Fibroblast of lung (primary cell): ENCODE measurements around the gene OR7A10. TPM values are rescaled to one million over a fixed set of nuclear protein-coding genes. Genes with fewer than 3 reads are reported as not detected.

Source experiments
- DNase-seq, 2 donors: peaks; one replicate each; pipeline versions ENCODE4 v3.0.0 to v3.0.0-alpha.2; 2010; ENCODE audit warnings: low read depth in 2 of 2
- H2AFZ ChIP-seq: 2 replicates; pipeline ENCODE4 v1.5.1; 2012; ENCODE audit warnings: low read length, control low read depth, inconsistent platforms
- H3K27ac ChIP-seq: 2 replicates; pipeline ENCODE4 v1.5.1; 2011; ENCODE audit warnings: low read length, control low read depth; ENCODE audit not compliant: insufficient read depth
- H3K27me3 ChIP-seq: 2 replicates; pipeline ENCODE4 v1.5.1; 2011; ENCODE audit warnings: mild to moderate bottlenecking, low read length; ENCODE audit not compliant: control insufficient read depth, insufficient read depth
- H3K36me3 ChIP-seq: 2 replicates; pipeline ENCODE4 v1.5.1; 2011; ENCODE audit warnings: low read length; ENCODE audit not compliant: control insufficient read depth, insufficient read depth
- H3K4me1 ChIP-seq: 2 replicates; pipeline ENCODE4 v1.5.1; 2011; ENCODE audit warnings: low read length; ENCODE audit not compliant: control insufficient read depth, insufficient read depth; ENCODE audit errors: extremely low read depth
- H3K4me2 ChIP-seq: 2 replicates; pipeline ENCODE4 v1.5.1; 2011; ENCODE audit warnings: low read length, control low read depth; ENCODE audit not compliant: insufficient read depth; ENCODE audit errors: extremely low read depth
- H3K4me3 ChIP-seq, 4 experiments: fragments of 200-600 bp in 1 of 4; sonication (generic) in 1 of 4; replicated peaks in 1 of 4; 2 replicates each; pipeline ENCODE4 v1.5.1; 2011 to 2016; ENCODE audit warnings: low read length in 4 of 4, low read depth in 3 of 4, mild to moderate bottlenecking in 3 of 4, control low read depth in 2 of 4, inconsistent platforms in 1 of 4, mixed read lengths in 1 of 4; ENCODE audit not compliant: insufficient read depth in 1 of 4; ENCODE audit errors: control extremely low read depth in 1 of 4
- H3K79me2 ChIP-seq: 2 replicates; pipeline ENCODE4 v1.5.1; 2012; ENCODE audit warnings: mild to moderate bottlenecking, low read length, inconsistent platforms; ENCODE audit not compliant: control insufficient read depth, insufficient read depth
- H3K9ac ChIP-seq: 2 replicates; pipeline ENCODE4 v1.5.1; 2011; ENCODE audit warnings: mild to moderate bottlenecking, low read length, control low read depth; ENCODE audit not compliant: insufficient read depth
- H3K9me3 ChIP-seq: 2 replicates; pipeline ENCODE4 v1.5.1; 2012; ENCODE audit warnings: low read depth, low read length; ENCODE audit not compliant: control insufficient read depth, insufficient read depth
- H4K20me1 ChIP-seq: 2 replicates; pipeline ENCODE4 v1.5.1; 2011; ENCODE audit warnings: low read length; ENCODE audit not compliant: control insufficient read depth, insufficient read depth; ENCODE audit errors: extremely low read depth
- EZH2 ChIP-seq: IDR thresholded peaks from 2 replicates; pipeline ENCODE4 v1.5.1; 2012; ENCODE audit warnings: low read length, control low read depth, mild to moderate bottlenecking; ENCODE audit errors: missing control alignments
- polyA plus RNA-seq, 2 donors: library from polyadenylated mRNA; depleted of rRNA in 1 of 2; stranded (reverse) in 1 of 2; unstranded in 1 of 2; fragments of >200 nt; gene quantifications; 2 replicates each; pipeline ENCODE4 v1.2.1, GENCODE V29; 2011 to 2012; ENCODE audit warnings: missing spikeins in 1 of 2
- total RNA-seq: library from RNA; depleted of rRNA; stranded (reverse); fragments of >200 nt; gene quantifications from 2 replicates; pipeline ENCODE4 v1.2.1, GENCODE V29; 2014
- TF ChIP-seq, protein P1 (sequence below), 2 donors: IDR thresholded peaks in 1 of 2; conservative IDR thresholded peaks in 1 of 2; 1 replicate in 1 of 2; 2 replicates in 1 of 2; pipeline ENCODE4 v1.5.1; 2011 to 2012; ENCODE audit warnings: low read length in 2 of 2, control low read depth in 1 of 2, inconsistent platforms in 1 of 2, low read depth in 1 of 2, mild to moderate bottlenecking in 1 of 2

OR7A10 gene
- total and polyA plus RNA-seq, 2 donors (not counting 1 experiment from before 2014, with no cell fraction given) = not detected

DNA sequence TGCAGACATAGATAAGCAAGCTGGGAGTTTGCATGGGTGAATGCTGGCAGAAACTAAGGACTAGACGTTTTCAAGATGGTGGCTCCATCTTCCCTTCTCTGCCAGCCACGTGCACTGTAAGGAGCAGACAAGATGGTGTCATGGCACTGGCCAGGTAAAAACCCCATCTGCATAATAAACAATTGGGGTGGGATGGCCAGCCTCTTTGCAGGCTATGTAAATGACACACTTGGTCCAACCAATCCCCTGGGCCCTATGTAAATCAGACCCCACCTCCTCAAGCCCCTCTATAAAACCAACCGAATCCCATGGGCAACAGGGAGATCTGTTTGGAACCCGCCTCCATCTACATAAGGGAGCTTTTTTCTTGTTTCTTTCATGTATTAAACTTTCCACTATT lies 11.3 kb downstream of the OR7A10 start:
- Histone ChIP-seq H3K36me3 (no peaks in the 10 kb centered on the region), H3K4me1 (no peaks in the 10 kb centered on the region), H3K4me2 (no peak overlapping the region), H4K20me1 (no peaks in the 10 kb centered on the region), H3K9me3 (no peaks in the 10 kb centered on the region), H3K4me3 (no peak overlapping the region), H2AFZ (no peak overlapping the region), H3K79me2 (no peaks in the 10 kb centered on the region), H3K9ac (no peak overlapping the region), H3K27ac (no peak overlapping the region), H3K27me3 (no peaks in the 10 kb centered on the region)
- DNase-seq = no peak
- no peak for TF ChIP-seq EZH2
- TF ChIP-seq, protein P1, sequence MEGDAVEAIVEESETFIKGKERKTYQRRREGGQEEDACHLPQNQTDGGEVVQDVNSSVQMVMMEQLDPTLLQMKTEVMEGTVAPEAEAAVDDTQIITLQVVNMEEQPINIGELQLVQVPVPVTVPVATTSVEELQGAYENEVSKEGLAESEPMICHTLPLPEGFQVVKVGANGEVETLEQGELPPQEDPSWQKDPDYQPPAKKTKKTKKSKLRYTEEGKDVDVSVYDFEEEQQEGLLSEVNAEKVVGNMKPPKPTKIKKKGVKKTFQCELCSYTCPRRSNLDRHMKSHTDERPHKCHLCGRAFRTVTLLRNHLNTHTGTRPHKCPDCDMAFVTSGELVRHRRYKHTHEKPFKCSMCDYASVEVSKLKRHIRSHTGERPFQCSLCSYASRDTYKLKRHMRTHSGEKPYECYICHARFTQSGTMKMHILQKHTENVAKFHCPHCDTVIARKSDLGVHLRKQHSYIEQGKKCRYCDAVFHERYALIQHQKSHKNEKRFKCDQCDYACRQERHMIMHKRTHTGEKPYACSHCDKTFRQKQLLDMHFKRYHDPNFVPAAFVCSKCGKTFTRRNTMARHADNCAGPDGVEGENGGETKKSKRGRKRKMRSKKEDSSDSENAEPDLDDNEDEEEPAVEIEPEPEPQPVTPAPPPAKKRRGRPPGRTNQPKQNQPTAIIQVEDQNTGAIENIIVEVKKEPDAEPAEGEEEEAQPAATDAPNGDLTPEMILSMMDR (conservative IDR thresholded peaks at IDR 0.05 in 1 of 2, IDR thresholded peaks at IDR 0.05 in 1 of 2; ENCODE audit: low read depth in 1 of 2, low read length in 2 of 2) = no peak

DNA sequence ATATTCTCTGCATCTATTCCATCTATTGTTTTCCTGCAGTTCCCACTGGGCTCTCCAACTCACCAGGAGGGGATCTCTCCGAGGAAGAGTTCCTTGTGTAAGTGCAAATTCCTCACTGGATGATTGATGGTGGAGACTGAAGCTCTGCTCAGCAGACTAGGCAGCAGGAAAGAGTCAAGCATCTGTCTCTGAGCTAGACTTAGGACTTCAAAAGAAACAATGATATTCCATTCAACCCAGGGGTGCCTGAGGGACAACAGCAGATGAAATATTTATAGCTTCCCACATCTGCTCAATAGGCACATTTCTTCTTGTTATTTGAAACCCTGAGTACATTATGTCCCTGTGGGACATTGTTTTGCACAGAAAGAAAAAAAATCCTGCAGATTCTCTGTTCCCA lies 13.7 kb downstream of the OR7A10 start, which contains the start of the genes OR7A5 and OR7C1:
Gene OR7A5 (minus strand): TSS at position 175 of the 400 bp plus-strand sequence. CDS start 6,944 bp downstream, outside the sequence.
Gene OR7C1 (minus strand): TSS at position 175 of the 400 bp plus-strand sequence. CDS start 35,049 bp downstream, outside the sequence.
- no peak for TF ChIP-seq EZH2
- TF ChIP-seq, protein P1 (conservative IDR thresholded peaks at IDR 0.05 in 1 of 2, IDR thresholded peaks at IDR 0.05 in 1 of 2; ENCODE audit: low read depth in 1 of 2, low read length in 2 of 2) = no peak
- H3K4me1 ChIP-seq = no peaks in the 10 kb centered on the region
- no peak within 1 kb of the TSS for H3K27ac ChIP-seq
- no peak within 1 kb of the TSS for H3K9ac ChIP-seq
- H3K4me2 ChIP-seq = no peak within 1 kb of the TSS
- H4K20me1 ChIP-seq = no peaks in the 10 kb centered on the region
- peak in 1 of 2 donors; percentile 2 for DNase-seq
- no peak within 1 kb of the TSS for H2AFZ ChIP-seq
- H3K36me3 ChIP-seq = no peaks in the 10 kb centered on the region
- no peaks in the 10 kb centered on the region for H3K79me2 ChIP-seq
- no peak within 1 kb of the TSS for H3K4me3 ChIP-seq
- no peaks in the 10 kb centered on the region for H3K27me3 ChIP-seq
- H3K9me3 ChIP-seq = no peaks in the 10 kb centered on the region

DNA sequence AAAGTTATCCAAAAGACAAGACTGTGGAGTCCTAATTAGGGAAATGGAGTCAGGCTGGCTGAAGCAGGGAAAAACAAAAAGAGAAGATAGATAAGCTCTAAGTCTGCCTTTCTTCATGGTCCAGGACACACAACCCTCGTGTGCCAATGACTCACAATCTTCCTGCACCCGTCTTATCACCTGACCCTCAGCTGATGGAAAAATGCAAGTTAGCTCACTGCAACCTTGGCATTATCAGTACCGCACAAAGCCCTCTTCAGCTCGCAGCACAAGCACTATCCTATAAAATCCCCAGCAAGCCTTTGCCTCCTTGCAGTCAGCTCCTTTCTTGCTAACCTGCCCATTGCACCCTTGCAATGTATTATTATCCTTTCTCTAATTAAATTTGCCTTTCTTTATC lies 18.0 kb downstream of the OR7A10 start:
- Histone ChIP-seq H3K9me3 (no peaks in the 10 kb centered on the region), H3K27me3 (no peaks in the 10 kb centered on the region), H3K4me2 (no peak overlapping the region), H3K27ac (no peak overlapping the region), H3K36me3 (no peaks in the 10 kb centered on the region), H3K4me1 (no peaks in the 10 kb centered on the region), H3K4me3 (no peak overlapping the region), H2AFZ (no peak overlapping the region), H3K79me2 (no peaks in the 10 kb centered on the region), H4K20me1 (no peaks in the 10 kb centered on the region), H3K9ac (no peak overlapping the region)
- TF ChIP-seq, protein P1 (conservative IDR thresholded peaks at IDR 0.05 in 1 of 2, IDR thresholded peaks at IDR 0.05 in 1 of 2; ENCODE audit: low read depth in 1 of 2, low read length in 2 of 2) = no peak
- no peak for TF ChIP-seq EZH2
- DNase-seq = no peak
